Keratinocyte (primary cell): Measurements from ENCODE around the gene EEPD1. TPM values are rescaled to one million over a fixed set of nuclear protein-coding genes. Genes with fewer than 3 reads are reported as not detected.

ENCODE experiments used
- DNase-seq: peaks from one replicate; pipeline ENCODE4 v3.0.0-alpha.2; 2011; ENCODE audit warnings: low read depth, missing footprints, low spot score
- FAIRE-seq: peaks from 2 replicates; lab custom pipeline; 2011; peaks lifted over from hg19 to GRCh38; lab: Jason Lieb, UNC
- H2AFZ ChIP-seq: 2 replicates; pipeline ENCODE4 v1.6.0; 2012; ENCODE audit warnings: low read length, control low read depth, inconsistent platforms; ENCODE audit not compliant: control insufficient read depth
- H3K27ac ChIP-seq: 2 replicates; pipeline ENCODE4 v1.5.1; 2011; ENCODE audit warnings: low read length; ENCODE audit not compliant: control insufficient read depth, insufficient read depth
- H3K27me3 ChIP-seq: 3 replicates; pipeline ENCODE4 v1.6.0; 2011; ENCODE audit warnings: low read length; ENCODE audit not compliant: control insufficient read depth, insufficient read depth; ENCODE audit errors: extremely low read depth
- H3K36me3 ChIP-seq, 2 experiments: 2 replicates in 1 of 2; 3 replicates in 1 of 2; pipeline ENCODE4 v1.5.1; 2011; ENCODE audit warnings: low read length in 2 of 2, mild to moderate bottlenecking in 1 of 2; ENCODE audit not compliant: control insufficient read depth in 2 of 2, insufficient read depth in 2 of 2; ENCODE audit errors: extremely low read depth in 1 of 2
- H3K4me1 ChIP-seq: 3 replicates; pipeline ENCODE4 v1.5.1; 2011; ENCODE audit warnings: low read length; ENCODE audit not compliant: control insufficient read depth, insufficient read depth; ENCODE audit errors: extremely low read depth
- H3K4me2 ChIP-seq: 3 replicates; pipeline ENCODE4 v1.6.0; 2011; ENCODE audit warnings: low read depth, low read length; ENCODE audit not compliant: control insufficient read depth, insufficient read depth; ENCODE audit errors: extremely low read depth
- H3K4me3 ChIP-seq, 3 experiments: fragments of 200-600 bp in 1 of 3; sonication (generic) in 1 of 3; 2 replicates in 2 of 3; 3 replicates in 1 of 3; pipeline ENCODE4 v1.5.1; 2011 to 2016; ENCODE audit warnings: low read length in 3 of 3, mild to moderate bottlenecking in 3 of 3, control low read depth in 2 of 3, inconsistent platforms in 1 of 3, low read depth in 1 of 3, mixed read lengths in 1 of 3, mixed run types in 1 of 3, moderate library complexity in 1 of 3; ENCODE audit not compliant: control insufficient read depth in 2 of 3, insufficient read depth in 2 of 3; ENCODE audit errors: extremely low read depth in 1 of 3
- H3K79me2 ChIP-seq: 2 replicates; pipeline ENCODE4 v1.6.0; 2012; ENCODE audit warnings: low read length; ENCODE audit not compliant: control insufficient read depth, insufficient read depth
- H3K9ac ChIP-seq: 3 replicates; pipeline ENCODE4 v1.6.0; 2011; ENCODE audit warnings: low read length; ENCODE audit not compliant: control insufficient read depth, insufficient read depth; ENCODE audit errors: extremely low read depth
- H3K9me1 ChIP-seq: 3 replicates; pipeline ENCODE4 v1.6.0; 2011; ENCODE audit warnings: low read length; ENCODE audit not compliant: control insufficient read depth, insufficient read depth; ENCODE audit errors: extremely low read depth
- H3K9me3 ChIP-seq: 2 replicates; pipeline ENCODE4 v1.5.1; 2012; ENCODE audit warnings: low read depth, low read length; ENCODE audit not compliant: control insufficient read depth
- H4K20me1 ChIP-seq: 3 replicates; pipeline ENCODE4 v1.6.0; 2011; ENCODE audit warnings: low read length; ENCODE audit not compliant: control insufficient read depth, insufficient read depth; ENCODE audit errors: extremely low read depth
- EZH2 ChIP-seq: IDR thresholded peaks from one replicate; pipeline ENCODE4 v1.6.1; 2012; ENCODE audit warnings: inconsistent platforms, mild to moderate bottlenecking, low read length, moderate library complexity
- dilution Hi-C: fragments of 300-500 bp; cut with MboI; formaldehyde crosslinking; loops from one replicate; pipeline ENCODE4 v1.7.0; 2020; ENCODE audit warnings: low sequenced_read_pairs; ENCODE audit not compliant: extremely low pct_ligation_motif_present
- polyA plus RNA-seq, 5 experiments: library from polyadenylated mRNA; depleted of rRNA in 3 of 5; stranded (reverse) in 3 of 5; stranded (forward) in 1 of 5; unstranded in 1 of 5; fragments of >200 nt; gene quantifications; 1 replicate in 1 of 5; 2 replicates in 3 of 5; 3 replicates in 1 of 5; pipeline versions ENCODE4 v1.2.1 to v1.2.3, GENCODE V29; 2011 to 2012; ENCODE audit warnings: missing spikeins in 2 of 5, low read depth in 1 of 5, low replicate concordance in 1 of 5
- TF ChIP-seq, protein P1 (sequence below), 3 experiments: IDR thresholded peaks in 1 of 3; conservative IDR thresholded peaks in 1 of 3; optimal IDR thresholded peaks in 1 of 3; 2 replicates in 2 of 3; 3 replicates in 1 of 3; pipeline versions ENCODE3 to v1.5.1; 2011; ENCODE audit warnings: low read length in 3 of 3, mild to moderate bottlenecking in 3 of 3, moderate library complexity in 2 of 3, control low read depth in 1 of 3, inconsistent platforms in 1 of 3; ENCODE audit not compliant: insufficient read depth in 2 of 3; ENCODE audit errors: extremely low read depth in 1 of 3

Gene EEPD1
- polyA plus RNA-seq, 1 donor (not counting 4 experiments of a cell fraction or from before 2014, with no cell fraction given): 1.2 TPM

DNA sequence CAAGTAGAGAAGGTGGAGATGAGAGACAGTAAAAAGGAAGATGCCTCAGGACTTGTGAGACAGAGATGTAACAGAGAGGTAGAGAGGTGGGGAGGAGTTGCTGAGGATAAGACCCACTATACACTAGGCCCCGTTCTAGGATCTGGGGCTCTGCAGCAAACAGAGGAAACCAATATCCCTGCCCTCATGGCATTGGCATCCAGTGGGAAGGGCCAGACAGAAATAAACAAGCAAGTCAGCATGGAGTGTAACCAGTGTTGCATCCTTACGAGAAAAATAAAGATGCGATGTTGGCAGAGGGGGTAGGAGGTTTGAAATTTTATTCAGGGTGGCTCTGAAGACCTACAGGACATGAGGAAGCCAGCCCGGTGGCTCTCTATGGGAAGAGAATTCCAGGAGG is 22.0 kb upstream of the EEPD1 start:
- Histone ChIP-seq H3K9ac (no peak overlapping the region), H3K9me3 (no peaks in the 10 kb centered on the region), H3K79me2 (no peaks in the 10 kb centered on the region), H3K36me3 (no peaks in the 10 kb centered on the region), H3K9me1 (no peaks in the 10 kb centered on the region), H3K27ac (no peak overlapping the region), H4K20me1 (no peaks in the 10 kb centered on the region), H3K4me1 (peaks cover 12% of the 10 kb centered on the region), H2AFZ (no peak overlapping the region), H3K27me3 (no peaks in the 10 kb centered on the region), H3K4me2 (no peak overlapping the region), H3K4me3 (no peak overlapping the region)
- DNase-seq (no peak), FAIRE-seq (no peak)
- dilution Hi-C loops: no loop called here
- no peak for TF ChIP-seq EZH2
- TF ChIP-seq, protein P1, sequence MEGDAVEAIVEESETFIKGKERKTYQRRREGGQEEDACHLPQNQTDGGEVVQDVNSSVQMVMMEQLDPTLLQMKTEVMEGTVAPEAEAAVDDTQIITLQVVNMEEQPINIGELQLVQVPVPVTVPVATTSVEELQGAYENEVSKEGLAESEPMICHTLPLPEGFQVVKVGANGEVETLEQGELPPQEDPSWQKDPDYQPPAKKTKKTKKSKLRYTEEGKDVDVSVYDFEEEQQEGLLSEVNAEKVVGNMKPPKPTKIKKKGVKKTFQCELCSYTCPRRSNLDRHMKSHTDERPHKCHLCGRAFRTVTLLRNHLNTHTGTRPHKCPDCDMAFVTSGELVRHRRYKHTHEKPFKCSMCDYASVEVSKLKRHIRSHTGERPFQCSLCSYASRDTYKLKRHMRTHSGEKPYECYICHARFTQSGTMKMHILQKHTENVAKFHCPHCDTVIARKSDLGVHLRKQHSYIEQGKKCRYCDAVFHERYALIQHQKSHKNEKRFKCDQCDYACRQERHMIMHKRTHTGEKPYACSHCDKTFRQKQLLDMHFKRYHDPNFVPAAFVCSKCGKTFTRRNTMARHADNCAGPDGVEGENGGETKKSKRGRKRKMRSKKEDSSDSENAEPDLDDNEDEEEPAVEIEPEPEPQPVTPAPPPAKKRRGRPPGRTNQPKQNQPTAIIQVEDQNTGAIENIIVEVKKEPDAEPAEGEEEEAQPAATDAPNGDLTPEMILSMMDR (optimal IDR thresholded peaks at IDR 0.05 in 1 of 3, IDR thresholded peaks at IDR 0.05 in 1 of 3, conservative IDR thresholded peaks at IDR 0.05 in 1 of 3; ENCODE audit: extremely low read depth in 1 of 3, insufficient read depth in 2 of 3, low read length in 3 of 3): no peak

DNA sequence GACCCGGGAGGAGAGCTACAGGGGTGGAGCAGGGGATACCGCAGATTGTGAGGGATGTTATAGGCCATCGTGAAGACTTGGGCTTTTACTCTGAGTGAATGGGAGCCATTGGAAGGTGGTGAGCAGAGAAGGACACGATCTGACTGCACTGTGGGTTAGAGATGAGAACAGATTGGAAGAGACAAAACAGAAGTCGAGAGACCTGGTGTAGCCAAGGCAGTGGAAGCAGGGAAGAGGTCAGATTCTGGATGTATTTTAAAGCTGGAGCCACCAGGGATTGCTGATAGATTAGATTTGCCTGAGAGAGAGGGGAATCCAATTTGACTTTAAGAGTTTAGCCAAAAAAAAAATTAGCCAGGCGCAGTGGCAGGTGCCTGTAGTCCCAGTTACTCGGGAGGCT is 21.6 kb upstream of the EEPD1 start:
- Histone ChIP-seq H4K20me1 (no peaks in the 10 kb centered on the region), H3K9ac (no peak overlapping the region), H3K9me1 (no peaks in the 10 kb centered on the region), H3K27ac (no peak overlapping the region), H3K4me1 (peaks cover 11% of the 10 kb centered on the region), H3K9me3 (no peaks in the 10 kb centered on the region), H3K4me2 (no peak overlapping the region), H3K4me3 (no peak overlapping the region), H3K79me2 (no peaks in the 10 kb centered on the region), H2AFZ (no peak overlapping the region), H3K27me3 (no peaks in the 10 kb centered on the region), H3K36me3 (no peaks in the 10 kb centered on the region)
- FAIRE-seq (no peak), DNase-seq (no peak)
- dilution Hi-C loops: no loop called here
- TF ChIP-seq, protein P1 (optimal IDR thresholded peaks at IDR 0.05 in 1 of 3, IDR thresholded peaks at IDR 0.05 in 1 of 3, conservative IDR thresholded peaks at IDR 0.05 in 1 of 3; ENCODE audit: extremely low read depth in 1 of 3, insufficient read depth in 2 of 3, low read length in 3 of 3): no peak
- no peak for TF ChIP-seq EZH2
